PC-9 (cell line): ENCODE data around the gene NPSR1.

Source experiments
- CTCF ChIP-seq: fragments of 200-600 bp; sonication (generic); conservative IDR thresholded peaks from 2 replicates; pipeline ENCODE4 v1.6.1; 2017; ENCODE audit warnings: mixed run types, antibody characterized with exemption, mild to moderate bottlenecking, moderate library complexity
- EZH2 ChIP-seq: fragments of 200-600 bp; sonication (generic); IDR thresholded peaks from 2 replicates; pipeline ENCODE4 v1.8.0; 2017; ENCODE audit warnings: antibody characterized with exemption, low read depth

GRCh38 chr7:34842782-34843181, 184.8 kb downstream of the NPSR1 start:
- TF ChIP-seq CTCF = no peak
- TF ChIP-seq EZH2 = no peak
